ENCODE measurements around the gene MT1H.
"Not testable (repeated sequence)": the region's sequence is repeated elsewhere in the genome, so short reads cannot be mapped to it uniquely, and the experiment has no call there.

MT1H gene

GRCh38 chr16:56662357-56663354 is 7.0 kb upstream of the MT1H start:
- FAIRE-seq, result no peak
- no peak for DNase-seq (ENCODE audit: insufficient read length, low spot score)

DNA sequence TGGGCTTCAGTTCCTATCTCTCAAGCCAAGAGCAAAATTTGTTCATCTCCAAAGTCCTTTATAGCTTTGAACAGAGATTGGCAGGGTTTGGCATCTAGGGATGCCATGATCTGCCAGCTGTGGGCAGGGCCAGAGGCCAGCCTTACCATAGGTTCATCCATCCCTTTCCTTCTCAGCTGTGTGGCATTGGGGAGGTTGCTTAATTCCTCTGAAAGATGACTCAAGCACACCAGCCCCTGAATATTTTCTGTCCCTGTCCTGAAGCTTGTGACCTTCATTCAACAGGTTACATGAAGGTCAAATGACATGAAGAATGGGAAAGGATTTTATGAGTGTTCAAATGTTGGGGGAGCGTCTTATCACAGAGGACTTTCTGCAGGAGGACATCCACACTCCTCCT is 5.1 kb upstream of the MT1H start:
- no peak for FAIRE-seq

GRCh38 chr16:56665286-56666261 is 4.0 kb upstream of the MT1H start:
- DNase-seq (ENCODE audit: insufficient read length, low spot score), result not testable (repeated sequence)

More for the DNA sequence above, 5.1 kb upstream of the MT1H start:
- no peak for DNase-seq (ENCODE audit: insufficient read length, low spot score)

DNA sequence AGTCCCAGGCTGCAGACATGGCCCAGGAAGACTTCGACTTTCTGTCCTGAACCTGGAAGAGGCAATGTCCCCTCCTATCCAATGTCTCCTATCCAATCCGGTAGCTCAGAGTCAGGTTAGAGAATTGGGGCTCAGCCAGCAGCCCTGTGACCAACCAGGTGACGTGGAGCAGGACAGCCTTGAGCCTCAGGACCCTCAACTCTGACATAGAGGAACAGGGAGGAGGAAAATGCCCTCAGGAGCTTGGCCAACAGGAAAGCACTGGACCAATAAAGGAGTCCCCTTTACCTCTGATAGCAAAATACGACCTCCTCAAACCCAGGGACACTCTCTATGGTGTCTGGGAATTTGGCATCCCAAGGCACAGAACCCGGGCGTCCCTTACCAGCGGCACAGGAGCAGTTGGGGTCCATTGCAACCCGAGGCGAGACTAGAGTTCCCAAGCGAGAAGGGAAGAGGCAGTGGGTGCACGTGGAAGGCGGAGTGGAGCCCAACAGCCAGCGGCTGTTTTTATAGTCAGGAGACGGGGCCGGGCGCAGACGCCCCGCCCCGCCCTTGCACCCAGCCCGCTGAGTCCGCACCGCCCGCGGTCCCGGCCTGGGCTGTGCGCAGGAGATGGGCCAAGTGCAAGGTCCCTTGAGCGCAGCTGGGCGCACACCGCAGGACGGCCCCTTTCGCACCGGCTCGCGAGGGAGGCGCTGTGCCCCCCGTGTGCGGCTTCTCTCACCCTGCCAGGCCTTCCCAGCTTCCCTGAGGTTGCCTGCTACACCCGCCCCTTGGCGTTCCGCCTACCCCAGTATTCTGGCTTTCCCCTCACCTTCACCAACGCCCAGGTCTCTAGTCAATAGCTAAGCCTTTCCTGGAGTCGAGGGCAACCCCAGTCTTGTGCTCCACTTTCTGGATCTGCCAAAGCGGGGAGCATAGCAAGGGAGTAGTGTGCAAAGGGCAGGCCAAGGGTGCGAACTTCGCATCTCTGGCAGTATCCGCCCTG is 1.7 kb upstream of the MT1H start, which contains the start of gene MT1G:
Gene MT1G (minus strand): TSS at position 485 of the 991 bp plus-strand sequence. CDS start 72 bp downstream, at position 413.
- DNase-seq (ENCODE audit: insufficient read length, low spot score) (no peak), FAIRE-seq (no peak)

More at GRCh38 chr16:56665286-56666261, 4.0 kb upstream of the MT1H start:
- FAIRE-seq, result peak; percentile 68

- DNase-seq (ENCODE audit: insufficient read length, low spot score) (no peak), FAIRE-seq (no peak)
Measured at GRCh38 chr16:56669840-56670619, 416 bp downstream of the MT1H start.

GRCh38 chr16:56670620-56670934 is 963 bp downstream of the MT1H start:
- FAIRE-seq (no peak), DNase-seq (ENCODE audit: insufficient read length, low spot score) (no peak)

DNA sequence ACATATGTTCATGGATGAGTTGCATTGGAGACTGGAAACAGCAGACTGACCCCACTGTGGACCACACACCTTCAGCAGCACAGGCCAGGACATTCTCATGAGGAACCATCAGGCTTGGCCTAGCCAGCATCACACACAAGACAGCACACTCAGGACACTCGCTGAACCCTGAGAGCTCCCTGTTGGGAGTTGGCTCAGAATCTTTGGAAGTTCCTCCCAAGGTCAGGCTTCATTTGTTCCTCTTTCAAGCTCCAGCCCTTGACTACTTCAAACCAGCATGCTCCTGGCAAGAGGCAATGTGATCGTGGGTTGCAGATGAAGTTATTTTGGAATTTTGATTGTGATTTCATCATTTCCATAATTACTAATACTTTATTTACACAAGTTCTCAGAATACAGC is 2.1 kb downstream of the MT1H start:
- FAIRE-seq, result not testable (repeated sequence)

DNA sequence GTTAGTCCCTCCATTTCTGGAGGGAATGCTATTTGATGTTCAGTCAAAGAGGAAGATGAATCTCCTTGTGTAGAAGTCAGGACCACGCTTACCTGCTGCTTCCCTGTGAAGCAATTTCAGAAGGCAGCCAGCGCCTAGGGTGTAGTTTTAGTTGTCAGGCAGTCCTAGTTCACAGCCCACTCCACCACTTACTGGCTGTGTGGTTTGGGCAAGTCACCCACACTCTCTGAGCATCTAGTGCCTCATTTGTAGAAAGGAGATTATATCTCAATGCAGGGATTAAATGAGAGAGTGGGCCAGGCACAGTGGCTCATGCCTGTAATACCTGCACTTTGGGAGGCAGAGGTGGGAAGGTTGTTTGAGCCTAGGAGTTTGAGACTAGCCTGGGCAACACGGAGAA is 2.6 kb downstream of the MT1H start:
- not testable (repeated sequence) for DNase-seq (ENCODE audit: insufficient read length, low spot score); FAIRE-seq

More for the DNA sequence above, 2.1 kb downstream of the MT1H start:
- not testable (repeated sequence) for DNase-seq (ENCODE audit: insufficient read length, low spot score)

DNA sequence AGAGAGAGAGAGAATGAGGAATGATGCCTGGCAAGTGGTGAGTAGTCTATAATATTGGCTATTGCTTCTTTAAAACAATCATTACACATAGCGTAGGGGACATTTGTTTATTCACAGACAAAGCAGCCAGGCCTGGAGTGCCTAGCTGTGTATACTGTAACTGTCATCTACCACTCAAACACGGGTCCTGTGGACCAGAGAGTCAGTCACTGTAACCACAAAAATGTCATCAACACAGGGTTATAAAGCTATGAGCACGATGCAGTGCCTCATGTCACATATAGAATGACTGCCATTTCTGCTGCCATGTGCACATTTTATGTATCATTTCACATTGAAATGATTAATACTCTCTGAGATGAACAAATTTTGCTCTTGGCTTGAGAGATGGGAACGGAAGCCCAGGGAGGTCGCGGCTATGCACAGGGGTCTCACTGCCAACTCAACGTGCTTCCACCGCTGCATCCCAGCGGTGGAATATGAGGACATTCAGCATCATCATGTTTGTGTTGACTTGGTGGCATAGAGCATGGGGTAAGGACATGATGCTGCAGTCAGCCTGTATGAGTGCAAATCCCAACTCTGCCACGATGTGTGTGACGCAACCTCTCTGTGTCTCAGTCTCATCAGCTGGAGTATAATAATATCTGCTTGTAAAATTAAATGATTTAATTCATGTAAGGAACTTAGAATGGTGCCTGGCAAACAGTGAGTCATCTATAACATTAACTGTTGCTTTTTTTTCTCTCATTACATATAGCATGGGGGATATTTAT is 3.3 kb downstream of the MT1H start:
- FAIRE-seq, result no peak
- no peak for DNase-seq (ENCODE audit: insufficient read length, low spot score)

DNA sequence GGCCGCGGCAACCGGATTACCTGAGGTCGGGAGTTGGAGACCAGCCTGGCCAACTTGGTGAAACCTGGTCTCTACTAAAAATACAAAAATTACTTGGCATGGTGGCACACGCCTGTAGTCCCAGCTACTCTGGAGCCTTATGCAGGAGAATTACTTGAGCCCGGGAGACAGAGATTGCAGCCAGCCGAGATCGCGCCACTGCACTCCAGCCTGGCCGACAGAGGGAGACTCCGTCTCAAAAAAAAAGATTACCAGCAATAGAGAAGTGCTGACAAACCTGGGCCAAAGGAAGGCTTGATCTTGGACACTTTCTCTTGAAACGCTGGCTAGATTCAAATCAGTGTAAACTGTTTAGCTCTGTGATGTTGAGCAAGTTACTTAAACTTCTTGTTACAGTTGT is 4.3 kb downstream of the MT1H start:
- FAIRE-seq (no peak), DNase-seq (ENCODE audit: insufficient read length, low spot score) (no peak)

GRCh38 chr16:56674570-56674969 is 5.0 kb downstream of the MT1H start:
- FAIRE-seq; DNase-seq (ENCODE audit: insufficient read length, low spot score): not testable (repeated sequence)

- DNase-seq (ENCODE audit: insufficient read length, low spot score) (no peak), FAIRE-seq (no peak)
Measured at GRCh38 chr16:56675685-56676210, 6.1 kb downstream of the MT1H start.

- no peak for FAIRE-seq
Measured at GRCh38 chr16:56677474-56677873, 7.9 kb downstream of the MT1H start.

DNA sequence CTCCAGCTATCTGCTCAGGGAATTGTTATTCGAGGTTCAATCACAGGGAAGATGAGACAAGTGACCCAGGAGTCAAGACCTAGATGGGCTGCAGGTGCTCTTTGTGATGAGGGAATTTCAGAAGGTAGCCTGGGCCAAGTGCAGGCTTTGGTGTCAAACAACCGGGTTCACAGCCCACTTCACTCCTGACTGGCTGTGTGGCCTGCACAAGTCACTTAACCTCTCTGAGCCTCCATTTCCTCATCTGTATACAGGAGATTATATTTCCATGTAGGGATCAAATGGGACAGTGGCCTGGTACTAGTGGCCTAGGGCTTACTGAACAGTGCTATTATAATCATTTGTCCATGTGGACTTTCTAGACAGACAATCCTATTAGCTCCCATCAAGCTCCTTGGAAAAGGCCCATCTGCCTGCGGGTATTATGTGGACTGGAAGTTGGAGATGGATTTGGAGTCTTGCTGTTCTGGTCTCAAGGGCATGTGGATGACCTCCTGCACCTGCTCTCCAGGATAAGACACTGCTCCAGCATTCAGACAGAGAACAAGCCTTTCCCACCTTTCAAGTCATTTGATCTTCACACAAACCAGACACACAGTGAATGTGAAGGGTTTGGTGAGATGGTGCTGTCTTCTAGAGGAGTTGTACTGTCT is 9.6 kb downstream of the MT1H start:
- no peak for DNase-seq (ENCODE audit: insufficient read length, low spot score)
- no peak for FAIRE-seq

More at GRCh38 chr16:56677474-56677873, 7.9 kb downstream of the MT1H start:
- no peak for DNase-seq (ENCODE audit: insufficient read length, low spot score)

DNA sequence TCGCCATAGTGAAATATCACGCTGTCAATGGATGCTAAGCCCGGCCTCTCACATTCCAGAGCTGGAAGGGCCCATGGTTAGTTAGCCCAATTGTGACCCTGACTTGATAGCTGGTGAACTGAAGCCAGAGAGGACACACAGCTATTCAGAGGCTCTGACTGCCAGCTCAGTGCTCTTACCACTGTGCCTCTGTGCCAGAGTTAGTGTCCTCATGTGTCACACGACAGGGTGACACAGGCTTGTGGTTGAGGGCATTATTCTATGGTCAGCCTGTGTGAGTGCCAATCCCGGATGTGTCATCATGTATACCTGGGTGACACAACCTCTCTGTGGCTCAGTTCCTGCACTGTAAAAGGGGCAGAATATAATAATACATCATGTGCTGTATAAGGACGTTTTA is 10.2 kb downstream of the MT1H start:
- DNase-seq (ENCODE audit: insufficient read length, low spot score) (no peak), FAIRE-seq (no peak)

- FAIRE-seq (peak; percentile 89), DNase-seq (ENCODE audit: insufficient read length, low spot score) (peak; percentile 85)
Measured at GRCh38 chr16:56681939-56682702, 12.5 kb downstream of the MT1H start, which contains the start of gene MT1X. Gene MT1X, plus strand, starts transcription at chr16:56682470. Its CDS starts 71 bp downstream, at chr16:56682541.

Measured in GM19239 (cell line).